Neural crest cell (in vitro differentiated cells): ENCODE data around the gene RPP40. TPM values are rescaled to one million over a fixed set of nuclear protein-coding genes. Genes with fewer than 3 reads are reported as not detected.

Experiments
- DNase-seq: peaks from one replicate; pipeline ENCODE4 v3.0.0; 2021; ENCODE audit warnings: low read depth, mixed read lengths, low spot score
- H3K27ac Mint-ChIP-seq: one replicate; pipeline ENCODE4 v1.8.0; 2021; ENCODE audit warnings: mild to moderate bottlenecking, mixed read lengths; ENCODE audit not compliant: unreplicated experiment
- H3K27me3 Mint-ChIP-seq: 2 replicates; pipeline ENCODE4 v1.8.0; 2021; ENCODE audit warnings: low read depth, mild to moderate bottlenecking, mixed read lengths
- H3K36me3 Mint-ChIP-seq: 2 replicates; pipeline ENCODE4 v1.8.0; 2021; ENCODE audit warnings: low read depth, mild to moderate bottlenecking, mixed read lengths
- H3K4me1 Mint-ChIP-seq: 2 replicates; pipeline ENCODE4 v1.8.0; 2021; ENCODE audit warnings: mixed read lengths
- H3K4me3 Mint-ChIP-seq: one replicate; pipeline ENCODE4 v1.8.0; 2021; ENCODE audit warnings: mild to moderate bottlenecking, mixed read lengths
- H3K9me3 Mint-ChIP-seq: 2 replicates; pipeline ENCODE4 v1.8.0; 2021; ENCODE audit warnings: mixed read lengths
- CTCF ChIP-seq: fragments of 200-600 bp; sonication (generic); conservative IDR thresholded peaks from 2 replicates; pipeline ENCODE4 v1.5.0; 2021; ENCODE audit warnings: antibody characterized with exemption, mild to moderate bottlenecking
- total RNA-seq: library from RNA; stranded (reverse); gene quantifications from 2 replicates; pipeline ENCODE4 v1.2.1, GENCODE V29; 2021

RPP40 gene
- total RNA-seq, 1 donor from 2014 or later, result 9.7 TPM

GRCh38 chr6:4970739-4971395, 33.0 kb downstream of the RPP40 start:
- TF ChIP-seq CTCF, result no peak
- H3K4me1 Mint-ChIP-seq, result peaks cover 9% of the 10 kb centered on the region
- no peak overlapping the region for H3K4me3 Mint-ChIP-seq
- H3K9me3 Mint-ChIP-seq, result no peaks in the 10 kb centered on the region
- DNase-seq, result no peak
- peaks cover 3% of the 10 kb centered on the region for H3K27me3 Mint-ChIP-seq
- no peaks in the 10 kb centered on the region for H3K36me3 Mint-ChIP-seq
- no peak overlapping the region for H3K27ac Mint-ChIP-seq

DNA sequence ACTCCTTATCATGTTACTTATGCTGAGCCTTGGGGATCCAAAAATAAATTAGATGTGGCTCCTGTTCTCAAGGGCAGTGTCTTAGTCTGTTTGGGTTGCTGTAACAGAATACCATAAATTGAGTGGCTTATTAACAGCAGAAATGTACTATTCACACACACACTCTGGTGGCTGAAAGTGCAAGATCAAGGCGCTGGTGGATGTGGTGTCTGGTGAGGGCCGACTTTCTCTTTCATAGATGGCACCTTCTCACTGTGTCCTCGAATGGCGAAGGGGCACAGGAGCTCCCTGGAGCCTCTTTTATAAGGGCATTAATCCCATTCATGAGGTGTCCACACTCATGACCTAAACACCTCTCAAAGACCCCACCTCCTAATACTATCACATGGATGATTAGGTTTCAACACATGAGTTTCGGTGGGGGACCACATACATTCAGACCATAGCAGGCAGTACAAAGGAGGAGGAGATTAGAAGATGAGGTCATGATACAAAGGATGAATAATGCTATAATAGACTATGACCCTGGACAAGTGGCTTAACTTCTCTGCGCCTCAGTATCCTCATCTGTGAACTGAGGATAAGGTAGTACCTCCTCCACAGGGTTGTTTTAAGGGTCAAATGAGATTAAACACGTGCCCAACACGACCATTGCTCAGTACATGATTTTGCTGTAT, 34.1 kb downstream of the RPP40 start:
- no peak for DNase-seq
- Mint-ChIP-seq H3K27me3 (peaks cover 3% of the 10 kb centered on the region), H3K4me3 (no peak overlapping the region), H3K36me3 (no peaks in the 10 kb centered on the region), H3K27ac (no peak overlapping the region), H3K9me3 (no peaks in the 10 kb centered on the region), H3K4me1 (peaks cover 17% of the 10 kb centered on the region)
- TF ChIP-seq CTCF, result no peak

GRCh38 chr6:4967301-4968030, 36.4 kb downstream of the RPP40 start:
- no peak for TF ChIP-seq CTCF
- H3K36me3 Mint-ChIP-seq, result no peaks in the 10 kb centered on the region
- no peak for DNase-seq
- peaks cover 1% of the 10 kb centered on the region for H3K27me3 Mint-ChIP-seq
- H3K9me3 Mint-ChIP-seq, result no peaks in the 10 kb centered on the region
- H3K27ac Mint-ChIP-seq, result no peak overlapping the region
- H3K4me1 Mint-ChIP-seq, result peaks cover 18% of the 10 kb centered on the region
- H3K4me3 Mint-ChIP-seq, result no peak overlapping the region

DNA sequence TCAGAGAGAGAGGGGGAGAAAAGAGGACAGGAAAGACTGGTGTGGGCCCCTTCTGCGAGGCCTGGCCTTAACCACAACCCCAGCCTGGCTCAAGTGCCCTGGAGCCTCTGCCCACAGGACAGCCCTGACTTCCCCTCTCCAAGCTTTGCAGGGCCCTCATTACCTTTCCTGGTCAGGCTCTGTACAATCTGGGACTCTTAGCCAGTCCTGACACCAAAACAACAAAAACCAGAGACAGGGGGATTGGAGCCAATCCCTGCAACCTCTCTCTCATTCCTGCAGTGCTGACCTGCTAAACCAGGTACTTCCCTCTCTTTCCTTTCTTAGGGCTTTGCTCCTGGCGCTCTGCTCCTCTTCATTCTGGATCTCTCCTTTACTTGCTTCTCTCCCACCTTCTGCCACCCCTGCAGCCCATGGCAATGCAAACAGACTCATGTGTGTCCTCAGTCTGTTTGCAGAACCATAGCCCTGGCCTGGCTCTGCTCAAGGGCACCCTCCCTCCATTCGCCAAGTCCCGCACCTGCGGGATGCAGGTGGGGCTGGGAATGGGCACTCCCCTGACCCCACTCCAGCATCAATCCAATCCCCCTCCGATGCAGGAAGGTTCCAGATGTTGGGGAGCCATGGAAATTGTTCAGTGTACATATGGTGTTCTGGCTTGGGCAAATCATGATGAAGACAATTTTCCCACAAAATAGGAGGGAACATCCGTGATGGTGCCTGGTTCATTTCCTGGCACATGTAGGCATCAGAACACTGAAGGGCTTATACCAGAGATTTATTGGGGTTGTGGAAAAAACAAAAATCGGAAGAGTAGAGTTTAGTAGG, 38.1 kb downstream of the RPP40 start:
- H3K4me3 Mint-ChIP-seq, result no peak overlapping the region
- no peak for TF ChIP-seq CTCF
- H3K27ac Mint-ChIP-seq, result no peak overlapping the region
- H3K36me3 Mint-ChIP-seq, result no peaks in the 10 kb centered on the region
- H3K4me1 Mint-ChIP-seq, result peaks cover 18% of the 10 kb centered on the region
- H3K27me3 Mint-ChIP-seq, result no peaks in the 10 kb centered on the region
- no peak for DNase-seq
- no peaks in the 10 kb centered on the region for H3K9me3 Mint-ChIP-seq
